Measurements from ENCODE around the gene YAE1.

Gene YAE1

GRCh38 chr7:39535064-39535463, 31.1 kb upstream of the YAE1 start:
- no peak overlapping the region for H3K4me2 ChIP-seq
- no peak overlapping the region for H2AFZ ChIP-seq (ENCODE audit: low read depth)
- H3K27ac ChIP-seq, result no peak overlapping the region
- no peaks in the 10 kb centered on the region for H3K27me3 ChIP-seq (ENCODE audit: insufficient read depth, low read depth)
- H3K4me3 ChIP-seq (IDR thresholded peaks at IDR 0.05; ENCODE audit: insufficient read depth, low read depth, low read length), result no peak overlapping the region
- H4K20me1 ChIP-seq (ENCODE audit: insufficient read depth), result no peaks in the 10 kb centered on the region
- no peaks in the 10 kb centered on the region for H3K4me1 ChIP-seq (ENCODE audit: low read depth, poor library complexity, severe bottlenecking)
- no peaks in the 10 kb centered on the region for H3K79me2 ChIP-seq (ENCODE audit: insufficient read depth, low read depth)
- no peak overlapping the region for H3K9ac ChIP-seq
- TF ChIP-seq CTCF (conservative IDR thresholded peaks at IDR 0.05; ENCODE audit: low read depth, low read length), result no peak
- H3K36me3 ChIP-seq (ENCODE audit: insufficient read depth), result no peaks in the 10 kb centered on the region

- Histone ChIP-seq H3K4me1 (ENCODE audit: low read depth, poor library complexity, severe bottlenecking) (no peaks in the 10 kb centered on the region), H3K36me3 (ENCODE audit: insufficient read depth) (no peaks in the 10 kb centered on the region), H3K4me3 (IDR thresholded peaks at IDR 0.05; ENCODE audit: insufficient read depth, low read depth, low read length) (no peak overlapping the region), H3K4me2 (no peak overlapping the region), H3K27me3 (ENCODE audit: insufficient read depth, low read depth) (no peaks in the 10 kb centered on the region), H3K9ac (no peak overlapping the region), H4K20me1 (ENCODE audit: insufficient read depth) (no peaks in the 10 kb centered on the region), H3K27ac (no peak overlapping the region), H2AFZ (ENCODE audit: low read depth) (no peak overlapping the region), H3K79me2 (ENCODE audit: insufficient read depth, low read depth) (no peaks in the 10 kb centered on the region)
- TF ChIP-seq CTCF (conservative IDR thresholded peaks at IDR 0.05; ENCODE audit: low read depth, low read length), result no peak
These were observed 30.5 kb upstream of the YAE1 start for GRCh38 chr7:39535720-39536119.

GRCh38 chr7:39536951-39537350, 29.3 kb upstream of the YAE1 start:
- Histone ChIP-seq H4K20me1 (ENCODE audit: insufficient read depth) (no peaks in the 10 kb centered on the region), H3K9ac (no peak overlapping the region), H2AFZ (ENCODE audit: low read depth) (no peak overlapping the region), H3K79me2 (ENCODE audit: insufficient read depth, low read depth) (no peaks in the 10 kb centered on the region), H3K4me2 (no peak overlapping the region), H3K27me3 (ENCODE audit: insufficient read depth, low read depth) (no peaks in the 10 kb centered on the region), H3K27ac (no peak overlapping the region), H3K4me3 (IDR thresholded peaks at IDR 0.05; ENCODE audit: insufficient read depth, low read depth, low read length) (no peak overlapping the region), H3K36me3 (ENCODE audit: insufficient read depth) (no peaks in the 10 kb centered on the region), H3K4me1 (ENCODE audit: low read depth, poor library complexity, severe bottlenecking) (no peaks in the 10 kb centered on the region)
- TF ChIP-seq CTCF (conservative IDR thresholded peaks at IDR 0.05; ENCODE audit: low read depth, low read length), result no peak

GRCh38 chr7:39539816-39540215, 26.4 kb upstream of the YAE1 start:
- H3K79me2 ChIP-seq (ENCODE audit: insufficient read depth, low read depth), result no peaks in the 10 kb centered on the region
- no peak overlapping the region for H3K4me2 ChIP-seq
- no peaks in the 10 kb centered on the region for H3K27me3 ChIP-seq (ENCODE audit: insufficient read depth, low read depth)
- no peak overlapping the region for H3K27ac ChIP-seq
- no peak overlapping the region for H3K9ac ChIP-seq
- no peaks in the 10 kb centered on the region for H3K36me3 ChIP-seq (ENCODE audit: insufficient read depth)
- no peaks in the 10 kb centered on the region for H3K4me1 ChIP-seq (ENCODE audit: low read depth, poor library complexity, severe bottlenecking)
- no peak overlapping the region for H3K4me3 ChIP-seq (IDR thresholded peaks at IDR 0.05; ENCODE audit: insufficient read depth, low read depth, low read length)
- H4K20me1 ChIP-seq (ENCODE audit: insufficient read depth), result no peaks in the 10 kb centered on the region
- H2AFZ ChIP-seq (ENCODE audit: low read depth), result no peak overlapping the region
- TF ChIP-seq CTCF (conservative IDR thresholded peaks at IDR 0.05; ENCODE audit: low read depth, low read length), result no peak

GRCh38 chr7:39540320-39540719, 25.9 kb upstream of the YAE1 start:
- no peaks in the 10 kb centered on the region for H4K20me1 ChIP-seq (ENCODE audit: insufficient read depth)
- H3K79me2 ChIP-seq (ENCODE audit: insufficient read depth, low read depth), result no peaks in the 10 kb centered on the region
- no peaks in the 10 kb centered on the region for H3K36me3 ChIP-seq (ENCODE audit: insufficient read depth)
- H3K27ac ChIP-seq, result no peak overlapping the region
- H2AFZ ChIP-seq (ENCODE audit: low read depth), result no peak overlapping the region
- TF ChIP-seq CTCF (conservative IDR thresholded peaks at IDR 0.05; ENCODE audit: low read depth, low read length), result no peak
- H3K4me2 ChIP-seq, result no peak overlapping the region
- H3K9ac ChIP-seq, result no peak overlapping the region
- no peaks in the 10 kb centered on the region for H3K4me1 ChIP-seq (ENCODE audit: low read depth, poor library complexity, severe bottlenecking)
- no peak overlapping the region for H3K4me3 ChIP-seq (IDR thresholded peaks at IDR 0.05; ENCODE audit: insufficient read depth, low read depth, low read length)
- no peaks in the 10 kb centered on the region for H3K27me3 ChIP-seq (ENCODE audit: insufficient read depth, low read depth)
